ENCODE measurements around the gene HOXA3.

The HOXA3 gene

GRCh38 chr7:27198138-27198841 lies 45.9 kb upstream of the HOXA3 start:
- no peak for TF ChIP-seq CTCF (IDR thresholded peaks at IDR 0.05; ENCODE audit: low read depth, low read length)

GRCh38 chr7:27197137-27198042 lies 45.0 kb upstream of the HOXA3 start:
- no peak for DNase-seq (ENCODE audit: low read depth in 2 of 2)
- H3K4me3 ChIP-seq (replicated peaks in 1 of 2; ENCODE audit: low read depth in 2 of 2, low read length in 2 of 2): no peak overlapping the region
- no peak for TF ChIP-seq CTCF (IDR thresholded peaks at IDR 0.05; ENCODE audit: low read depth, low read length)

More at GRCh38 chr7:27198138-27198841, 45.9 kb upstream of the HOXA3 start:
- DNase-seq (ENCODE audit: low read depth in 2 of 2): no peak
- no peak overlapping the region for H3K4me3 ChIP-seq (replicated peaks in 1 of 2; ENCODE audit: low read depth in 2 of 2, low read length in 2 of 2)

DNA sequence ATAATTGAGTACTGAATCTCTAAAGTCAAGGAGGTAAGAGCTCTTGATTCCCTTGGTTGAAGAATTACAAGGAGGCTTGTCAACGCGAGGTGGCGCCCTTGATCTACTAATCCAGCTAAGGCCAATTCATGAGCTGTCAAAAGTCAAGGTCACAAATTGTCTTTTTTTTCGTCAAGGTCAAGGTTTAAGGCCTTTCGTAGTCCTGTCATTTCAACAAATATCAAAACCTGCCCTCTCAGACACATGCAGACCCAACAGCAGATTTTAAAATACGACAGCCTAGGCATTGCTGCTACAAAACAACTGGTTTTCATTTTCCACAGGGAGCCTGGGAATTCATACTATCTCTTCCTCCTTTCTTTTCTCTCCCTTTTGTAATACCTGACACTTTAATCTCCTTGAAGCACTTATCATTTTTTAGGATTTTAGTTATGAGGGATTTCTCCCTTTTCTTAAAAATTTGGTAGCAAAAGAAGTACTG lies 43.9 kb upstream of the HOXA3 start:
- H3K4me3 ChIP-seq (replicated peaks in 1 of 2; ENCODE audit: low read depth in 2 of 2, low read length in 2 of 2): no peak overlapping the region
- peak; percentile 74 for TF ChIP-seq CTCF (IDR thresholded peaks at IDR 0.05; ENCODE audit: low read depth, low read length)
- DNase-seq (ENCODE audit: low read depth in 2 of 2): peak; percentile 82 to 84

GRCh38 chr7:27194686-27195379 lies 42.5 kb upstream of the HOXA3 start:
- DNase-seq (ENCODE audit: low read depth in 2 of 2): no peak
- no peak overlapping the region for H3K4me3 ChIP-seq (replicated peaks in 1 of 2; ENCODE audit: low read depth in 2 of 2, low read length in 2 of 2)
- no peak for TF ChIP-seq CTCF (IDR thresholded peaks at IDR 0.05; ENCODE audit: low read depth, low read length)

DNA sequence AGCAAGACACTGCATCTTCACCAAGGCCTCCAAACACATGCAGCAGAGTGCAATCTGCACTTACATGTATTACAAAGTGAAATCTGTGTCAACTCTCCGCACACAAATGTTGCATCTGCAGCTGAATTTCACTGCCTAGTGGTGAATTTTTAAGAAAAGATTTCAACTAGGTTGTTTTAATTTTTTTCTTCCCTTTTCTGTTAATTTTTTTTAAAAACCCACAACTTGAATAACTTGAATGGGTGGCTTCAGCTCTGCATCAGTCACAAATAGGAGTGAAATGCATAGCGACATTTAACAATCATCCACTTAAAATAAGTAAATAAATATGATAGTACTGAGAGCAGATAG lies 41.6 kb upstream of the HOXA3 start:
- no peak overlapping the region for H3K4me3 ChIP-seq (replicated peaks in 1 of 2; ENCODE audit: low read depth in 2 of 2, low read length in 2 of 2)
- no peak for TF ChIP-seq CTCF (IDR thresholded peaks at IDR 0.05; ENCODE audit: low read depth, low read length)
- no peak for DNase-seq (ENCODE audit: low read depth in 2 of 2)

GRCh38 chr7:27193335-27194001 lies 41.1 kb upstream of the HOXA3 start:
- no peak overlapping the region for H3K4me3 ChIP-seq (replicated peaks in 1 of 2; ENCODE audit: low read depth in 2 of 2, low read length in 2 of 2)
- DNase-seq (ENCODE audit: low read depth in 2 of 2): no peak
- TF ChIP-seq CTCF (IDR thresholded peaks at IDR 0.05; ENCODE audit: low read depth, low read length): no peak
